Measurements from ENCODE around the gene ARHGAP24. TPM values are rescaled to one million over a fixed set of nuclear protein-coding genes. Genes with fewer than 3 reads are reported as not detected.

The ARHGAP24 gene
- polyA plus RNA-seq, 1 of the 3 experiments (the other 2 are of a cell fraction), result 1.4 TPM

DNA sequence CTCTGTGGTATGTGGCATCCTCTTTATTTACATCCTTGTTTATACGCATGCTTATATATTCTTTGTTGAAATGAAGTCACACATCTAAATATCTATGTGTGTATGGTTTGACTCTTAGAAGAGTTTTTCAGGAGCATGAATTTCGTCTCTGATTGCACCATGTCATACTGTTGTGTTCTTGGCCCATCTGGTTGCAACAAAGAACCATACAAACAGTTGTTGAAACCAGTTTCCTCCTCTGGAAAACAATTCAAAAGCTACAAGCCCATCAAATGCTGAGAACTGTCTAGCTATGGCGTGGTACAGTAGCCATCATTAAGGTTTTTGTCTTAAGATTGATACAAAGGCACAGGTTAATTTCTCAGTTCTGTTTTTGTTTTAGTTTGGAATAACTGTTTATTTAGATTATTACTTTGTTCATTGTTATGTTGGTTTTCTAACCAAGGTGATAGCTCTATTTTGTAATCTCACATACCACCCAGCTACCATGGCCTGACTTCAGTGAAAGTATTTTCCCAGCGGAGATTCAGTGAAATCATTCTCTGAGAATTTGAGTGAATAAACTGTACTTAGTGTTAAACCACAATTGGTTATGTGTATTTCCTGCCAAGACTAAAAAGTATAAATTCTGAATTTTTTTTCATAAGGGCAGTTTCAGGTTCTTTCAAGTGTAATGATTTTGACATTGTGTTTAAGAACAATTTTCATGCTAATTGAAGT lies 91.0 kb downstream of the ARHGAP24 start (continued):
- TF ChIP-seq, protein P1, sequence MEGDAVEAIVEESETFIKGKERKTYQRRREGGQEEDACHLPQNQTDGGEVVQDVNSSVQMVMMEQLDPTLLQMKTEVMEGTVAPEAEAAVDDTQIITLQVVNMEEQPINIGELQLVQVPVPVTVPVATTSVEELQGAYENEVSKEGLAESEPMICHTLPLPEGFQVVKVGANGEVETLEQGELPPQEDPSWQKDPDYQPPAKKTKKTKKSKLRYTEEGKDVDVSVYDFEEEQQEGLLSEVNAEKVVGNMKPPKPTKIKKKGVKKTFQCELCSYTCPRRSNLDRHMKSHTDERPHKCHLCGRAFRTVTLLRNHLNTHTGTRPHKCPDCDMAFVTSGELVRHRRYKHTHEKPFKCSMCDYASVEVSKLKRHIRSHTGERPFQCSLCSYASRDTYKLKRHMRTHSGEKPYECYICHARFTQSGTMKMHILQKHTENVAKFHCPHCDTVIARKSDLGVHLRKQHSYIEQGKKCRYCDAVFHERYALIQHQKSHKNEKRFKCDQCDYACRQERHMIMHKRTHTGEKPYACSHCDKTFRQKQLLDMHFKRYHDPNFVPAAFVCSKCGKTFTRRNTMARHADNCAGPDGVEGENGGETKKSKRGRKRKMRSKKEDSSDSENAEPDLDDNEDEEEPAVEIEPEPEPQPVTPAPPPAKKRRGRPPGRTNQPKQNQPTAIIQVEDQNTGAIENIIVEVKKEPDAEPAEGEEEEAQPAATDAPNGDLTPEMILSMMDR (IDR thresholded peaks at IDR 0.05), result no peak
- TF ChIP-seq REST (IDR thresholded peaks at IDR 0.05; ENCODE audit: low read depth, low read length) (no peak), EZH2phosphoT487 (IDR thresholded peaks at IDR 0.05; ENCODE audit: borderline replicate concordance, low read depth) (no peak), FOSL2 (IDR thresholded peaks at IDR 0.05; ENCODE audit: borderline replicate concordance, low read depth) (no peak), CHD2 (IDR thresholded peaks at IDR 0.05; ENCODE audit: low read length, partially characterized antibody) (no peak), TCF12 (IDR thresholded peaks at IDR 0.05) (no peak)

DNA sequence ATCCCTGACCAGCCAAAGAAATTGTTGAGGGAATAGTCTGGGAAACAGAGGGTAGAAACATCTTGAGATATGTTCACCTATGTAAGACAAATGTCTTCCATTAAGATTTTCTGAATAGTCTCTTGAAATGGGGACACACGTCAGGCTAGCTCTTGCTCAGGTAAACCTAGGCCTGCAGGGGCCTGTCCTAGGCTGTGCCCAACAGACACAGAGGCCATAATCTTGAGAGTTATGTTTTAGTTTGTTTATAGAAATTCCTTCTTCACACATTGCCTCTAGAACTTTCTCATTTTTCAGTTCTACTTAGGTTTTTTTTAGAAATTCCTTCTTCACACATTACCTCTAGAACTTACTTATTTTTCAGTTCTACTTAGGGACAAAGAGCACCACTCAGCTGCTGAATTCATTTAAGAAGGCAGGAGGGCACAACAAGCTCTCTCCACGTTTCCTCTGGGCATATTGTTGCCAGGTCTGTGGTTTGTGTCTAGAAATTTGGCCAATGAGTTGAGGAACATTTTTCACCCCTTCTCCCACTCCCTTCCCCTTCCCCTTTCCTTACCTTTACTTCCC lies 94.9 kb downstream of the ARHGAP24 start:
- no peak overlapping the region for H3K4me3 ChIP-seq (ENCODE audit: low read depth in 2 of 2, low read length in 1 of 2)
- no peak overlapping the region for H3K4me2 ChIP-seq
- no peaks in the 10 kb centered on the region for H4K20me1 ChIP-seq (ENCODE audit: insufficient read depth)
- DNase-seq, result no peak
- TF ChIP-seq FOXJ3 (CRISPR knock-in tag; IDR thresholded peaks at IDR 0.05) (no peak), ELF1 (IDR thresholded peaks at IDR 0.05) (no peak), JUND (IDR thresholded peaks at IDR 0.05) (no peak), PBX3 (IDR thresholded peaks at IDR 0.05) (no peak), TEAD4 (IDR thresholded peaks at IDR 0.05; ENCODE audit: borderline replicate concordance, insufficient read depth) (no peak), USF1 (IDR thresholded peaks at IDR 0.05; ENCODE audit: borderline replicate concordance, low read depth) (no peak), IRF3 (IDR thresholded peaks at IDR 0.05; ENCODE audit: low read depth, low read length) (no peak), TCF12 (IDR thresholded peaks at IDR 0.05) (no peak), RAD21 (IDR thresholded peaks at IDR 0.05; ENCODE audit: low read length) (no peak), EZH2phosphoT487 (IDR thresholded peaks at IDR 0.05; ENCODE audit: borderline replicate concordance, low read depth) (no peak), MXI1 (IDR thresholded peaks at IDR 0.05; ENCODE audit: low read depth, low read length) (no peak), MEF2A (IDR thresholded peaks at IDR 0.05; ENCODE audit: borderline replicate concordance, low read depth) (no peak), FOSL2 (IDR thresholded peaks at IDR 0.05; ENCODE audit: borderline replicate concordance, low read depth) (no peak)
- TF ChIP-seq, protein P2, sequence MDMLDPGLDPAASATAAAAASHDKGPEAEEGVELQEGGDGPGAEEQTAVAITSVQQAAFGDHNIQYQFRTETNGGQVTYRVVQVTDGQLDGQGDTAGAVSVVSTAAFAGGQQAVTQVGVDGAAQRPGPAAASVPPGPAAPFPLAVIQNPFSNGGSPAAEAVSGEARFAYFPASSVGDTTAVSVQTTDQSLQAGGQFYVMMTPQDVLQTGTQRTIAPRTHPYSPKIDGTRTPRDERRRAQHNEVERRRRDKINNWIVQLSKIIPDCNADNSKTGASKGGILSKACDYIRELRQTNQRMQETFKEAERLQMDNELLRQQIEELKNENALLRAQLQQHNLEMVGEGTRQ (IDR thresholded peaks at IDR 0.05; ENCODE audit: borderline replicate concordance, low read depth, low read length), result no peak
- ChIA-PET CTCF (no interaction called here), POLR2A (no interaction called here)
- H3K9me2 ChIP-seq, result no peaks in the 10 kb centered on the region
- no peak overlapping the region for H3K27ac ChIP-seq (ENCODE audit: low read depth in 2 of 2, low read length in 1 of 2)
- WGBS (ENCODE audit: low lambda C conversion rate), result 37% methylated on average over 2 of the region's 2 CpGs
- no peaks in the 10 kb centered on the region for H3K27me3 ChIP-seq (ENCODE audit: insufficient read depth)
- H3K79me2 ChIP-seq (ENCODE audit: insufficient read depth), result no peaks in the 10 kb centered on the region
- no peak overlapping the region for H3K9ac ChIP-seq
- no peaks in the 10 kb centered on the region for H3K4me1 ChIP-seq (ENCODE audit: control insufficient read depth in 1 of 2, insufficient read depth in 2 of 2, low read depth in 1 of 2, low read length in 1 of 2)
- H3K36me3 ChIP-seq (replicated peaks in 1 of 2; ENCODE audit: control insufficient read depth in 1 of 2, insufficient read depth in 2 of 2, low read length in 1 of 2), result no peaks in the 10 kb centered on the region
- H2AFZ ChIP-seq (ENCODE audit: low read depth), result no peak overlapping the region
- H3K9me3 ChIP-seq, result no peaks in the 10 kb centered on the region
- no peaks in the 10 kb centered on the region for H3F3A ChIP-seq (replicated peaks; ENCODE audit: insufficient read depth)

Measured in SK-N-SH (cell line).